Measurements from ENCODE around the gene HES6.
"Not testable (repeated sequence)": the region's sequence is repeated elsewhere in the genome, so short reads cannot be mapped to it uniquely, and the experiment has no call there.

Gene HES6

GRCh38 chr2:238272156-238272555 lies 32.3 kb upstream of the HES6 start:
- no peak for ATAC-seq

GRCh38 chr2:238271686-238272085 lies 31.8 kb upstream of the HES6 start:
- ATAC-seq: not testable (repeated sequence)

DNA sequence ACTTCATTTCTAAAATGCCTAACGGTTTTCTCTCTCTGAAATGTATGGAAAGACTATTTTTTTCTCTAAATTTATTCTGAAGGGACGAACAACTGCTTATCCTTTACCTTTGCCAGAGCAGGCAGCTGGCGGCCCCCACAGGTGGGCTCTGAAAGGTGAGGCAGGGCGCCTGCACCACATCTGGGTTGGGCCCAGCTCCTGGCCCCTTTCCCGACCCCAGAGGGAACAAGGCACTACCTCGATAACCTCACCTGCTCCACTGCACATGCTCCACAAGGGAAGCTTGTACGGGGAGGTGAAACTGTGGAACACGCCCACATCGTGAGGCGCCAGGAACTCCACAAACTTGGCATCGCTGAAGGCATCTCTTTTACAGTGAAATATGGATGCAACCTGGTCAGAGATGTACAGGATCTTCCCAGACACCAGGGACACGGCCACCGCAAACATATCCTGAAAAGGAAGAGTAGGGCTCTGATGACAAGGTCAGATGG lies 31.3 kb upstream of the HES6 start:
- no peak for ATAC-seq

GRCh38 chr2:238270606-238271005 lies 30.8 kb upstream of the HES6 start:
- no peak for ATAC-seq

DNA sequence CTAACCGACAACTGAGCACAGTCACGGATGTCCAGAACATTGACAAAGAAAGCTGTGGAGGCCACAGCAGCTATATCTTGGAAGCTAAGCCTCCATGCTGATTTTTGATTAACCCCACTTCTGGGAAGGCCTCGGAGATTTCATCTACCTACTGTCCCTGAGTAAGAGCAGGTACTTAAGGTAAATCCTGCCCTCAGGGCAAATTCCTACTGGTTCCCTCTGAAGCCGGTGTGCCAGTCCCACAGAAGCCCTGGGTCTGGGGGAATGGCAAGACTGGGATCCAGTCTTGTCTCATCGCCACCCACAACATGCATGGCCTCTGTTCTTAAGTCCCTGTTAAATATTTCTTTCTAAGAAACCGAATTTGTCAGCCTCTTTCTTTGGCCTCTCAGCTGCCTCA lies 29.9 kb upstream of the HES6 start:
- no peak for ATAC-seq

DNA sequence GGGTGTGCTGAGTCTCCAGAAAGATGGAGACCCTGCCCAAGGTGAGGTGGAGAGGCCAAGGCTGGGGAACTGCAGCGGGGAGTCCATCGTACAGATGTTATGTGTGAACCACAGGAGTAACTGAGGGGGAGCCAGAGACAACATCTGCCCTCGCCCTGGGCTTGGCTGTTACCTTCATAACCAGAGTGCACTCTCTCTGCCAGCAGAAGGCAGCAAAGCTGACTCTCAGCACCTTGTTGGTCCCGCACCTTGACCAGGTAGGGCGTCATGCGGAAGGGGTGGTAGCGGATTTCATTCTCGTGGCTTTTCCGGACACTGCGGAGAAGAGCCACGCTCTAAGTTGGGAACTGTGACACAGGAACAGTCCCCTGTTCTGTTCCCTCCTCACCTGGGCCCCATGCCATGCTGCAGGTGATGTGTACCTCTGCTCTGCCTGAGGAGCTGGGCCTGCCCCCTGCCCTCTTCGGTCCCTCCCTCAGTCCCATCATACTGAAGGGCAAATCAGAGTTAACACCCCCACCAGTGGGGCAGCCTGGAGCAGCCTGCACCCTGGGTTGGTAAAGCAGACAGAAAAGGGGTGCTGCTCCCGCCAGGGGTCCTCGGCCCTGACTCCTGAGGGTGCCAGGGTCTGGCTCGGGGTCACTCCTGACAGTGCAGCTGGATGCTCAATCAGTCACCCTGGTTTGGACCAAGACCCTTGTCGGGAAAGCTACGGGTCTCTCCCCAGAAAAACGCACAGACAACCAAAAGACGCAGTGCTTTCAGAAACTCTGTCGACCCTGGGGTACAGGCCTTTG lies 28.2 kb upstream of the HES6 start:
- ATAC-seq: no peak

DNA sequence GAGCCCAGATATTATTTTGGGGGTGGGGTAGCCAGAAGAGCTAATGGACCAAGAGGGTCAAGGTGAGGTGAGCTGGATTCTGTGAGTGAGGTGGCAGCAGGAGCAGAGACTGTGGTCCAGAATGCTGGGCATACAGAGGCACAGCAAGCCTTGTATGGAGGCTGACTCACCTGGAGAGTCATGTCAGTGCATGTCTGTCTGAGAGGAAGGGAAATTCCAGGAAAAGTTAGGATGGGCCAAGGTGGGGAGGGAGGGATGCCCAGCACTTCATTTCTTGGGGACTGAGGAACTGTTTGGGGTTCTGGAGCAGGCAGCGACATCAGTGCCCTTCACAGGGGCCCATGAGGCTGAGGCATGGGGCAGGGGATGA lies 27.5 kb upstream of the HES6 start:
- no peak for ATAC-seq

GRCh38 chr2:238265605-238266004 lies 25.8 kb upstream of the HES6 start:
- no peak for ATAC-seq

DNA sequence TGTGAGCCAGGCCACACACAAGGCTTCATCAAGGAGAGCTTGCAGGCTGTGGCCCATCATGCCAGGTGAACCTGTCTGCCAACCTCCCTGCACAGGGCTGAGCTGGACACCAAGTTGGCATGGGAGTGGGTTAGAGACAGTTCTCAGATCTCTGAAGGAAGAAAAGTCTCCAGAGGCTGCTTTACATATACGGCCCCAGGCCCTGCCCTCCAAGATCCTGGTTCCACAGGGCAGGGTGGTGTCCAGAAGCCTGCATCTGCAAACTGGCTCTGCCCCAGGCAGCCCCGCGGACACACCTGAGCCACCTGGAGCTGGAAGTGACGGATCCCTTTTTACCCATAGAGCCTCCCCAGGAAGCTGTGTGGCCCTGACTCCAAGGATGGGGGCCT lies 24.2 kb upstream of the HES6 start:
- ATAC-seq: no peak

DNA sequence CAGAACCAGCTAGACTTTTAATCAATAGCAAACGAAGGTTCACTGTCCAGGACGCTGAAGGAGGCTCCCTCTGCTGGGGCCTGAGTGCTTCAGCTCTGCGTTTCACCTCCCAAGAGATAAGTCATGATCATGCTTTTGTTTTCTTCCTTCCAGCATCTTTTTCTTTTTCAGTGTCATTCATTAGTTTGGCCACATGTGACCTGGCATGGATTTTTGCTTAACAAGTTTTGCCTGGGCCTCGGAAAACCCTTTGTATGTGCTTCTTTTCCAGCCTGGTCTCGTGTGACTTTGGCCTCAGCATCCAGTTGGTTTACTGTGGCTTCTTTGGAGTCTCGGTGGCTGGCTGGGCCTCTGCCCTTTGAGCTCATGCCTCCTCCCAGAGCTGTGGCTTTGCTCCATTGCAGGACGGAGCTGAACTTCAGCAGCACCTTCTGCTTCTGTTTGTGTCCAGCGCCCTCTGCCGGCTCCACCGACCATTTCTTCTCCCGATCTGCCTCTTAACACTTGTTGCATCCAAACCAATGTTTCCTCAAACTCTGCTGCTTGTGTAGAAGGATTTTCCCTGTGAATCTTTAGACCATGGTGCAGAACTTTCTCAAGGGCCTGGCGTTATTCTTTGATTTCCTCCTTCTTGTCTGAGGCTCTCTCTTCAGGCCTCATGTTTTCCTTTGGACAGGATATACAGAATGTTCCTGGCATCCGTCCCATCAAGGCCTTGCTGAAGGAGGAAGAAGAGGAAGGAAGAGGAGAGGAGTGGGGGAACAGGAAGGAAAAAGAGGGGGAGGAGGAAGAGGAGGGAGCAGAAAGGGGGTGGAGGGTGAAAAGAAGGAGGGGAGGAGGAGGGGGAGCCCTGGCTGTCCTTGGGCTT lies 23.6 kb upstream of the HES6 start:
- peak; percentile 43 to 53 for ATAC-seq

- ATAC-seq: no peak
Measured at GRCh38 chr2:238262496-238263122, 22.8 kb upstream of the HES6 start.

DNA sequence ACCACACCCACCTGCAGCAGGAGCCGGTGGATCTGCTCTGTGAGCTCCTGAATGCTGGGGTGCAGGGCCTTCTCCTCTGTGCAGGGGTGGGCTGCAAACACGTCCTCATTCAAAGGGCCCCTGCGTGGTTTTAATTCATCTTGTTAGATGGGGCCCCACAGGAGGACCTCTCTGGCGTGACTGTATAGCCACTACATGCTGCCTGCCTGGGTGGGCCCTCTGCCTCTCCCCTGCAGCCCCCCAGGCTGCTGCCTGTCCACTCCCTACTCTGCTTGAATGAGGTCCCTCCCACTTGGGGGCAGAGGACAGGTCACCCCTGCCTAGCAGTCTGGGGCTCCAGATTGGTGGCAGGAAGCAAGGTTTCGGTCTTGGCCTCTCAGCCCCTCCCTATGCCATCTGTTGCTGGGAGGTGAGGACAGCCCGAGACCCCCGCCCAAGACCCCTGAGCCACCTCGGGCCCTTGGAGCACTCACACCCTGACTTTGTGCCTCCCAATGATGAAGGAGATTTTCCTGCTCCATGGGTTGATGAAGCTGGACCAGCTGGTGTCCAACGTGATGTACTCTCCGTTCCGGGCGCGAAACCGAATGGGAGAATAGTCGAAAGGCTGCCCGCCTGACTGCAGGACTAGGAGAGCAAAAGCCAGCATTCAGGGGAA lies 22.0 kb upstream of the HES6 start:
- ATAC-seq: no peak

GRCh38 chr2:238260883-238261282 lies 21.0 kb upstream of the HES6 start:
- ATAC-seq: no peak

- ATAC-seq: no peak
Measured at GRCh38 chr2:238259061-238260020, 19.5 kb upstream of the HES6 start.

DNA sequence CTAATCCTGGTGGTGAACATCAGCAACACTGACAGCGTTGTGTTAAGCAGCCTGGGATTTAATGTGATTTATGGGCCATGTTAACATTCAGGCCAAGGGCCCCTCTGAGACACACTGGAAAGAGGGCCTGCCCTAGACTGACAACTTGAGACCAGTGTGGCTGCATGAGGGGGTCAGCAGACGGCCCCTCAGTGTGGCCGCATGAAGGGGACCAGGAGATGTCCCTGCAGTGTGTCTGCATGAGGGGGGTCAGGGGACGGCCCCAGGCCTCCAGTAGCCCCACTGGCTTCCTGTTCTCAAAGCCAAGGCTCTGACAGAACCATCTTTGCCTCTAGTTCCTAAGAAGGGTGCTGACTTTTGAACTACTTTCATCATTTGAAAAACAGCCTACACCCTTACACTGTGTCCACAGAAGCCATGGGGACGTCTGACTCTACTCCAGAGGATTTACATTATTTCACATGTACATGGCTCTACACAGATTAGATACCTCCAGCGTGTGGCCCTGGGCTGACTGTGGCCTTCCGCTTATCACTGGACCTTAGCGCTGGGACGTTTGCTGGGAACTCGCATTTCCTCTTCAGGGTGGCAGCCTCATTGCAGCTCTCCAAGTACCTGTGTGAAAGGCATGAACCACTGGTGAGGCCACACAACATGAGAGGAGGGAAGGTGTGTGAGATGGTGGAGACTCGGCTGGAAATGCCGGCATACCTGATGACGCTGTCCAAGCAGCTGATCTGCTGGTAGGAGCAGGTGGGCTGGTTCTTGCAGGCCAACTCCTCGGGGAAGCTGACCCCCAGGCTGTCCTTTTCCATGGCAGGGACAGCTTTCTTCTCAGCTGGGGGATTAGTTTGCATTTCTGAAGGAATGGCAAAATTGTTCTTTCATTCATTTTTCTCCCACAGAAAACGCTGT lies 18.2 kb upstream of the HES6 start:
- ATAC-seq: no peak

DNA sequence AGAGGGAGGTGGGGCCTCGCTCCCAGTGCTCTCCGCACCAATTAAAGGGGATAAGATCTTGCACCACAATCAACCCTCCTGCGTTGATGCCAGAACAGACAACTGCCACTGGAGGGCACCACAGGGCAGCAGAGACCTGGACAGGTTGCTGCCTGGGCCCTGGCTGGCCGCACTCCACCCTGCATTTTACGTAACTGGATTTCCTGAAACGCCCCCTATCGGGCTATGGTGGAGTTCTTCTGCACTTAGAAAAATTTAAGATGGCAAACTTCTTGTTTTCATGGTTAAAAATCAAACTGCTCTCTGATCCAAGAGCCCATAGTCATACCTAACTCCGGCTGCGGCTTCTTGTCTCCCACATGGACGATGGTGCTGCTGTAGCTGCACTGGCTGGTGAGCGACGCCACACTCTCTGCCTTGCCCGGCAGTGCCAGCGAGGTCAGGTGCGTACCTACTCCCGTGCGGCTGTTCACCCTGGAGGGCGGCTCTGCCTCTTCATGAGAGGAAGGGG lies 16.8 kb upstream of the HES6 start:
- peak; percentile 77 to 88 for ATAC-seq

- no peak for ATAC-seq
Measured at GRCh38 chr2:238256111-238256510, 16.3 kb upstream of the HES6 start.

DNA sequence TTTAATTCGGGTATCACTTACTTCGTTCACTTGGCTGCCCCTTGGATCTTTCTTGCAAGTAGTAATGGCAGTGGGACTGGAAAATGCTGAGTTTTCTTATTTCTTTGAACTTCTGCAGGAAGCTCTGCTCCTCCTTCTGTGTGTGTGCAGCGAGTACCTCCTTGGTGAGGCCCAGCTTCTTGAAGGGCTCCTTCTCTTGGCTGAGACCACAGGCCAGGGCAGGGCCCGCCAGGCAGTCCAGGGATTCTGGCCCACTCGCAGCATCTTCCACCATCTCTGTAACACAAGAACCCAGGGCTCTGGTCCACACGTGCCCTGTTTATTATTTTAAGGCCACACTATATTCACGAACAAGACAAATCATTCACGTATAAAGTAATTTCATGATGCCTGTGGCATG lies 15.8 kb upstream of the HES6 start:
- no peak for ATAC-seq

- no peak for ATAC-seq
Measured at GRCh38 chr2:238255151-238255551, 15.3 kb upstream of the HES6 start.

GRCh38 chr2:238254095-238254723 lies 14.4 kb upstream of the HES6 start:
- ATAC-seq: no peak
